Karpas-422 (cell line): ENCODE data around the gene OXNAD1. TPM values are rescaled to one million over a fixed set of nuclear protein-coding genes. Genes with fewer than 3 reads are reported as not detected.
A peak's percentile ranks its signal among the peaks of the same experiment; 100 is the strongest.

Experiments used
- DNase-seq: peaks from one replicate; pipeline ENCODE4 v3.0.0-alpha.2; 2015
- H2AFZ ChIP-seq: fragments of 200-600 bp; sonication (generic); 2 replicates; pipeline ENCODE4 v1.6.1; 2014; ENCODE audit warnings: antibody characterized with exemption, low read length, mixed read lengths
- H3K27ac ChIP-seq: fragments of 200-600 bp; sonication (generic); 2 replicates; pipeline ENCODE4 v1.5.1; 2014; ENCODE audit warnings: mild to moderate bottlenecking, low read length, moderate library complexity
- H3K27me3 ChIP-seq: fragments of 200-600 bp; sonication (generic); 2 replicates; pipeline ENCODE4 v1.6.1; 2014; ENCODE audit warnings: low read length, mixed read lengths
- H3K36me3 ChIP-seq: fragments of 200-600 bp; sonication (generic); 2 replicates; pipeline ENCODE4 v1.6.1; 2014; ENCODE audit warnings: low read length, mixed read lengths; ENCODE audit not compliant: insufficient read depth
- H3K4me1 ChIP-seq: fragments of 200-600 bp; sonication (generic); 2 replicates; pipeline ENCODE4 v1.6.1; 2014; ENCODE audit warnings: mild to moderate bottlenecking, low read length, mixed read lengths
- H3K4me2 ChIP-seq: fragments of 200-600 bp; sonication (generic); 2 replicates; pipeline ENCODE4 v1.6.1; 2014; ENCODE audit warnings: low read length, low read depth, mild to moderate bottlenecking; ENCODE audit not compliant: poor library complexity, severe bottlenecking
- H3K4me3 ChIP-seq: fragments of 200-600 bp; sonication (generic); 2 replicates; pipeline ENCODE4 v1.5.1; 2014; ENCODE audit warnings: mild to moderate bottlenecking, antibody characterized with exemption, low read length, mixed read lengths
- H3K79me2 ChIP-seq: fragments of 200-600 bp; sonication (generic); 2 replicates; pipeline ENCODE4 v1.6.1; 2014; ENCODE audit warnings: mild to moderate bottlenecking, low read length, mixed read lengths
- H3K9ac ChIP-seq: fragments of 200-600 bp; sonication (generic); 2 replicates; pipeline ENCODE4 v1.6.0; 2014; ENCODE audit warnings: low read length
- H3K9me2 ChIP-seq: fragments of 200-600 bp; sonication (generic), shearing (Covaris generic); replicated peaks from 2 replicates; pipeline ENCODE4 v1.6.0; 2014; ENCODE audit warnings: mild to moderate bottlenecking, low read length, moderate library complexity; ENCODE audit not compliant: insufficient read depth
- H3K9me3 ChIP-seq: fragments of 300-700, 200-600 bp; sonication (generic); 2 replicates; pipeline ENCODE4 v1.6.1; 2014; ENCODE audit warnings: low read length, mixed read lengths
- H4K20me1 ChIP-seq: fragments of 200-600 bp; sonication (generic); 2 replicates; pipeline ENCODE4 v1.6.1; 2014; ENCODE audit warnings: mild to moderate bottlenecking, antibody characterized with exemption, low read length, low read depth; ENCODE audit not compliant: insufficient read depth
- total RNA-seq: library from RNA; depleted of rRNA; stranded (reverse); fragments of >200 nt; shearing (Covaris generic); gene quantifications from 2 replicates; pipeline ENCODE4 v1.2.3, GENCODE V29; 2014; ENCODE audit warnings: low replicate concordance

OXNAD1 gene
- total RNA-seq, 1 experiment from 2014 or later: 30.3 TPM

- no peaks in the 10 kb centered on the region for H3K9me3 ChIP-seq
- peak; percentile 80 for DNase-seq
Observed at GRCh38 chr3:16249336-16249735, 15.7 kb upstream of the OXNAD1 start.

GRCh38 chr3:16249886-16250285 lies 15.1 kb upstream of the OXNAD1 start:
- no peak overlapping the region for H3K9ac ChIP-seq
- no peaks in the 10 kb centered on the region for H3K9me2 ChIP-seq
- DNase-seq: no peak
- H3K79me2 ChIP-seq: no peaks in the 10 kb centered on the region
- no peaks in the 10 kb centered on the region for H3K36me3 ChIP-seq
- no peak overlapping the region for H3K4me3 ChIP-seq
- H3K9me3 ChIP-seq: no peaks in the 10 kb centered on the region
- no peaks in the 10 kb centered on the region for H3K27me3 ChIP-seq
- H3K4me2 ChIP-seq: no peak overlapping the region
- no peak overlapping the region for H2AFZ ChIP-seq
- no peak overlapping the region for H3K27ac ChIP-seq
- H3K4me1 ChIP-seq: peaks cover 50% of the 10 kb centered on the region
- no peaks in the 10 kb centered on the region for H4K20me1 ChIP-seq

More at GRCh38 chr3:16249336-16249735, 15.7 kb upstream of the OXNAD1 start:
- Histone ChIP-seq H3K27me3 (no peaks in the 10 kb centered on the region), H3K79me2 (no peaks in the 10 kb centered on the region), H3K27ac (no peak overlapping the region), H4K20me1 (no peaks in the 10 kb centered on the region), H3K36me3 (no peaks in the 10 kb centered on the region), H3K9me2 (no peaks in the 10 kb centered on the region), H3K4me3 (no peak overlapping the region), H3K4me1 (peaks cover 55% of the 10 kb centered on the region), H2AFZ (no peak overlapping the region), H3K4me2 (no peak overlapping the region), H3K9ac (no peak overlapping the region)

- Histone ChIP-seq H3K27ac (no peak overlapping the region), H3K9me3 (no peaks in the 10 kb centered on the region), H3K9me2 (no peaks in the 10 kb centered on the region), H3K4me2 (no peak overlapping the region), H3K4me1 (peaks cover 36% of the 10 kb centered on the region), H4K20me1 (no peaks in the 10 kb centered on the region), H3K27me3 (no peaks in the 10 kb centered on the region), H3K9ac (no peak overlapping the region), H3K4me3 (no peak overlapping the region), H3K36me3 (no peaks in the 10 kb centered on the region), H3K79me2 (no peaks in the 10 kb centered on the region), H2AFZ (no peak overlapping the region)
- no peak for DNase-seq
Observed at GRCh38 chr3:16251316-16252085, 13.5 kb upstream of the OXNAD1 start.

DNA sequence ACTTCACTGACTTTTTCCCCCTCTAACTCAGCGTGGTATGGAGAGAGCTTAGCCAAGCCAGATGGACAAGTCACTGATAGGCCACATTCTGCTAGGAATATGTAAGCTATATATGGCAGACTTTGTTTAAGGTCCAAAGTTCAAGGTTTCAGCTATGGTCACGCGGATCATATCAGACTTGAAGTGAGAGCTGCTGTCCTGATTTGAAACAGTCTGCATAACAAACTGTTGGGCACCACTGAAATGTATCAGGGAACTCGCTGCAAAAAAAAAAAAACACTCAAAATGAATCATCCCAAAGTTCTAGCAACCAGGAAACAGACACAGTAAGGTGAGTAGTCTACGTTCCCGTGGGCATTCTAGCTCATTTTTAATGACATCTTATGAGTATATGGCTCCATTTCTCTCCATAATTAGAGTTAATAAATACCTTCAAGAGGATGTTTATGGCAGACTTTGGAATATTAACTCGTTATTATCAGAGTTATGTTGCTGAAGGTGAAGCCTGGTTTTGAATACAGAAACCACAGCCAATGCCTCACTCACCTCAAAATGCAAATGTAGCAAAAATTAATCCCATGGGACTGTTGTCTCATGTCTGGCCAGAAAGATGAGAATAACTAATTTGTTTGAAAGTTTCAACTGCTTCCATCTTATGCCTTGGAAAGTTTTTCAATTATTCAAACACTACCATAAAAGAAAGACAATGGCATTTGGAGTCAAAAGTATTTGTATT lies 12.6 kb upstream of the OXNAD1 start:
- Histone ChIP-seq H3K79me2 (no peaks in the 10 kb centered on the region), H3K9ac (no peak overlapping the region), H3K27ac (no peak overlapping the region), H2AFZ (no peak overlapping the region), H4K20me1 (no peaks in the 10 kb centered on the region), H3K4me3 (no peak overlapping the region), H3K9me2 (no peaks in the 10 kb centered on the region), H3K27me3 (no peaks in the 10 kb centered on the region), H3K4me1 (peaks cover 30% of the 10 kb centered on the region), H3K36me3 (no peaks in the 10 kb centered on the region), H3K4me2 (peak overlapping the region; percentile 31), H3K9me3 (no peaks in the 10 kb centered on the region)
- DNase-seq: peak; percentile 62

- no peak overlapping the region for H3K27ac ChIP-seq
- H3K9ac ChIP-seq: no peak overlapping the region
- no peak for DNase-seq
- H3K4me2 ChIP-seq: peak overlapping the region; percentile 31
- H3K27me3 ChIP-seq: no peaks in the 10 kb centered on the region
- H2AFZ ChIP-seq: no peak overlapping the region
- no peaks in the 10 kb centered on the region for H4K20me1 ChIP-seq
- no peaks in the 10 kb centered on the region for H3K79me2 ChIP-seq
- no peaks in the 10 kb centered on the region for H3K36me3 ChIP-seq
- H3K4me3 ChIP-seq: no peak overlapping the region
- no peaks in the 10 kb centered on the region for H3K9me3 ChIP-seq
- peaks cover 25% of the 10 kb centered on the region for H3K4me1 ChIP-seq
- H3K9me2 ChIP-seq: no peaks in the 10 kb centered on the region
Observed at GRCh38 chr3:16252988-16253387, 12.0 kb upstream of the OXNAD1 start.

- Histone ChIP-seq H3K4me2 (no peak overlapping the region), H3K4me3 (no peak overlapping the region), H4K20me1 (no peaks in the 10 kb centered on the region), H3K9me3 (no peaks in the 10 kb centered on the region), H3K9me2 (no peaks in the 10 kb centered on the region), H3K27ac (no peak overlapping the region), H3K79me2 (no peaks in the 10 kb centered on the region), H3K4me1 (peaks cover 25% of the 10 kb centered on the region), H3K27me3 (no peaks in the 10 kb centered on the region), H3K9ac (no peak overlapping the region), H2AFZ (no peak overlapping the region), H3K36me3 (no peaks in the 10 kb centered on the region)
- no peak for DNase-seq
Observed at GRCh38 chr3:16253601-16254000, 11.4 kb upstream of the OXNAD1 start.

GRCh38 chr3:16254916-16255315 lies 10.1 kb upstream of the OXNAD1 start:
- Histone ChIP-seq H4K20me1 (no peaks in the 10 kb centered on the region), H3K36me3 (0 out of 2 replicates have a peak, but pooled peaks cover 3% of the 10 kb centered on the region), H3K27ac (no peak overlapping the region), H3K9me2 (no peaks in the 10 kb centered on the region), H3K27me3 (no peaks in the 10 kb centered on the region), H3K4me1 (peaks cover 25% of the 10 kb centered on the region), H3K4me3 (no peak overlapping the region), H3K9ac (no peak overlapping the region), H3K4me2 (no peak overlapping the region), H3K79me2 (no peaks in the 10 kb centered on the region), H3K9me3 (no peaks in the 10 kb centered on the region), H2AFZ (no peak overlapping the region)
- DNase-seq: no peak

- Histone ChIP-seq H3K9me2 (no peaks in the 10 kb centered on the region), H2AFZ (no peak overlapping the region), H3K27ac (no peak overlapping the region), H3K4me2 (no peak overlapping the region), H3K4me3 (no peak overlapping the region), H3K4me1 (peaks cover 25% of the 10 kb centered on the region), H4K20me1 (no peaks in the 10 kb centered on the region), H3K27me3 (no peaks in the 10 kb centered on the region), H3K9me3 (no peaks in the 10 kb centered on the region), H3K9ac (no peak overlapping the region), H3K79me2 (no peaks in the 10 kb centered on the region), H3K36me3 (0 out of 2 replicates have a peak, but pooled peaks cover 3% of the 10 kb centered on the region)
- no peak for DNase-seq
Observed at GRCh38 chr3:16255326-16255725, 9.7 kb upstream of the OXNAD1 start.
